IMR-90 (cell line): Measurements from ENCODE around the gene PLEKHH2.

Experiments used
- BHLHE40 ChIP-seq: fragments of 150-350 bp; IDR thresholded peaks from 2 replicates; pipeline ENCODE4 v1.6.1; 2016; ENCODE audit warnings: mild to moderate bottlenecking, low read depth, low read length
- NFE2L2 ChIP-seq: fragments of 150-350 bp; IDR thresholded peaks from 2 replicates; pipeline ENCODE4 v1.6.1; 2016; ENCODE audit warnings: low read depth, mild to moderate bottlenecking, low read length
- TF ChIP-seq, protein P1 (sequence below): fragments of 150-350 bp; IDR thresholded peaks from 2 replicates; pipeline ENCODE4 v1.6.1; 2016; ENCODE audit warnings: low read depth, mild to moderate bottlenecking, low read length, moderate library complexity, borderline replicate concordance

DNA sequence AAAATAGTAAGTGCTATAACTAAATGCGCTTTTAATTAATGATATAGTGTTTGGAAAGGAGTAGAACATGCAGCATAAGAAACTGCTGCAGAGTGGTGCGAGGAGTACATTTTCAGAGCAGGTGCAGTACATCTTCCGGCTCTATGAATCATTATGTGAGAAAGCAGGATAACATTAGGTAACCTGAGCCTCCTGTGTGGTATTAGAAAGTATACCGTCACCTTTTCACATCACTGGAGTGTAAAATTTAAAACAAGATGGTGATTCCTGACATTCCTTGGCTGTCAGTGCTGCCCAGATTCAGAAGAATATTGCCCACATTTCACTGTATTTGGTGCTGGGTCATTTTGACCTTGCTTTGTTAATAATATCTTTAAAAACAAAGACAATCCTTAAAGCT is 128.9 kb downstream of the PLEKHH2 start:
- no peak for TF ChIP-seq NFE2L2
- TF ChIP-seq, protein P1, sequence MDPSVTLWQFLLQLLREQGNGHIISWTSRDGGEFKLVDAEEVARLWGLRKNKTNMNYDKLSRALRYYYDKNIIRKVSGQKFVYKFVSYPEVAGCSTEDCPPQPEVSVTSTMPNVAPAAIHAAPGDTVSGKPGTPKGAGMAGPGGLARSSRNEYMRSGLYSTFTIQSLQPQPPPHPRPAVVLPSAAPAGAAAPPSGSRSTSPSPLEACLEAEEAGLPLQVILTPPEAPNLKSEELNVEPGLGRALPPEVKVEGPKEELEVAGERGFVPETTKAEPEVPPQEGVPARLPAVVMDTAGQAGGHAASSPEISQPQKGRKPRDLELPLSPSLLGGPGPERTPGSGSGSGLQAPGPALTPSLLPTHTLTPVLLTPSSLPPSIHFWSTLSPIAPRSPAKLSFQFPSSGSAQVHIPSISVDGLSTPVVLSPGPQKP: no peak
- no peak for TF ChIP-seq BHLHE40
